ENCODE data around the gene CPT2.
A peak's percentile ranks its signal among the peaks of the same experiment; 100 is the strongest.

CPT2 gene

DNA sequence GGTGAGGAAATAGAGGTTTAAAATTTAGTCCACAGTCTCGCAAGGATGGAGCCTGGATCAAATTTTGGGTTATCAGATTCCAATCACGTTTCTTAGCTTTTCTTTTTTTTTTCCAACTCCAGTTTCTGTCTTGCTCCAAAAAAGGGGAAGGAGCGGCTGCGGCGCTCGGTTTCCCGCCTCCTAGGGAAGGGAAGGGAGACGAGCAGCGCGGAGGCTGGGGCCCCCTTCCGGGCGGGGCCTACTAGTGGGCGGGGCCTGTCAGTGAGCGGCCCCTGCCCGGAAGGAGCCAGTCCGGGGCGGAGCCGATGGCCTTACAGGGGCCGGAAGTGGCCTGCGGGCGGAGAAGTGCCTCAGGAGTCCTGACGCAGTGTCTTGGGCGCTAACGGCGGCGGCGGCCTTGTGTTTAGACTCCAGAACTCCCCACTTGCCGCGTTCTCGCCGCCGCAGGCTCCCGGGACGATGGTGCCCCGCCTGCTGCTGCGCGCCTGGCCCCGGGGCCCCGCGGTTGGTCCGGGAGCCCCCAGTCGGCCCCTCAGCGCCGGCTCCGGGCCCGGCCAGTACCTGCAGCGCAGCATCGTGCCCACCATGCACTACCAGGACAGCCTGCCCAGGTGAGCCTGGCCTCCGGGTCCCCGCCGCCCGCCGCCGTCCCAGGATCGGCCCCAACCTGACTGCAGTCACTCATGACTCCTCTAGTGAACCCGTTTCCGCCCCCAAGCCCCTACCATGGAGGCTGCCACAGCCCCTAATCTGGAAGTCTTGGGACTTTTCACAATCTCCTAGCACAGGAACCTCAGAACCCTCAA lies at the start of gene CPT2:
Gene CPT2, plus strand, starts transcription at position 340 of the 806 bp plus-strand sequence. Its CDS starts 120 bp downstream, at position 460.
- DNase-seq (ENCODE audit: low read depth): peak; percentile 92

- DNase-seq (ENCODE audit: low read depth): no peak
Measured at GRCh38 chr1:53147174-53147573, 49.5 kb upstream of the CPT2 start.

DNA sequence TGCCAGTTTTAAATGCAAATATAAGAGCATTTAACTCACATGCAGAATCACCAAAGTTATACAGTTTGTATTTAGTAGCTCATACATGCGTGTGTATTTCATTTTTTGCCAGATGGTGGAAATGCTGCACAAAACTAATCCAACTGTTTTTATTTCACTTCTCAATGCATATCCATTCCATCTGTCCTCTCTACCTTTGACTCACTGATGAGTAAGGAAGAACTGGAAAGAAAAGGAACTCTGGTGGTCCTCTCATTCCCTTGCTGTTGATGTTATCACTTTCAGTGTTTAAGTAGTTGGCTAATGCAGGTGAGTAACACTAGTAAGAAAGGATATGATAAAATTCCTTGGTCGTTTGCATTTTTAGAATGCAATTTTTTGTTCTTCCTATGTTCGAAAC lies 48.5 kb upstream of the CPT2 start:
- no peak for DNase-seq (ENCODE audit: low read depth)

DNA sequence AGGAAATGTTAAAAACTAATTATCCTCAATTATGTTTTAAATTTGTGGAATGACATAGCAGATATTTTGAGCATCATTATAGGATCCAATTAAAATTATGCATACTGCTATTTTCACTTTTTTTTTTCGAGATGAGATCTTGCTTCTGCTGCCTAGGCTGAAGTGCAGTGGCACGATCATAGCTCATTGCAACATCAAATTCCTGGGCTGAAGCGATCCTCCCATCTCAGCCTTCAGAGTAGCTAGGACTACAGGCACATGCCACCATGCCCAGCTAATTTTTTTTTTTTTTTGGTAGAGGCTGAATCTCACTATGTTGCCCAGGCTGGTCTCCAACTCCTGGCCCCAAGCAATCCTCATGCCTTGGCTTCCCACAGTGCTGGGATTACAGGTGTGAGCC lies 42.9 kb upstream of the CPT2 start:
- DNase-seq (ENCODE audit: low read depth): no peak

DNA sequence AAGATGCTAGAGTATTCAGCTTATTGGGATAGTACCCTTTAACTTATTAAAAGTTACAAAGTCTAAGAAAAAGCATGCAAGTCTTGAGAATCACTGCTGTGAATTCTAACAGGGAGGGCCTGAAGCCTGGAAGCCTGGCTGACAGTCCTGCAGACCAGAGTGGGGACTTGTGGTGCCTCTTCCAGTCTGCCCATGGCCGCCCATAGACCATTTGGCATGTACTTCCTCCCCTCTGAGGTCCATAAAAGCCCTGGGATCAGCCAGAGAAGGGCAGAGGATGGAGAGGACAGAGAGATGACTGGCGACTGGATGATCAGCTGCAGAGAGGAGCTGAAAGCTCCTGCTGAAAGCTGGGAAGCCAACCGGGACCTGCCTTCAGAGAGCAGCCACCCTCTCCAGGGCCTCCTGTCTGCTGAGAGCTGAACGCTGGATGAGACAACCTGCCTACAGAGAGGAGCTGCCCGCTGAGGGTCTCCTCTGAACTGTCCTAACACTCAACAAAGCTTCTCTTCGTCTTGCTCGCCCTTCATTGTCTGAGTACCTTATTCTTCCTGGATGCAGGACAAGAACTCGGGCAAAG lies 41.7 kb upstream of the CPT2 start:
- no peak for DNase-seq (ENCODE audit: low read depth)

DNA sequence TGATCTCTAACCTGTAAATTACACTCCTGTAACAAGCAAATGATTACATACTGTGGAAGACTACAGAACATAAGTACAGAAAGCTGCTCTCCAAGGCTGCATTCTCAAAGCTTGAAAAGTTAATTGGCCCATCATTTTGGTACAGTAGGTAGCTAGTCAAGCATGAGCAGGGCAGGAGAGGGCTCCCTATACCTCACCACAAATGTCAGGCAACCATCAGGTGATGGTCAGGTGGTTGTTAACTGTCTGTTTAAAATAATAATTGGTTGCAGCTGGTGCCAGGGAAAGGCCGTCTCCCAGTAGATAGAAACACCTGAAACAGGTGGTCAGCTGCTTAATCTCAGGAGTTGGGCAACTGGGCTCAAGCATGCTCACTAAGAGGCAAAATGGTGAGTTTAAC lies 41.1 kb upstream of the CPT2 start:
- DNase-seq (ENCODE audit: low read depth): no peak

DNA sequence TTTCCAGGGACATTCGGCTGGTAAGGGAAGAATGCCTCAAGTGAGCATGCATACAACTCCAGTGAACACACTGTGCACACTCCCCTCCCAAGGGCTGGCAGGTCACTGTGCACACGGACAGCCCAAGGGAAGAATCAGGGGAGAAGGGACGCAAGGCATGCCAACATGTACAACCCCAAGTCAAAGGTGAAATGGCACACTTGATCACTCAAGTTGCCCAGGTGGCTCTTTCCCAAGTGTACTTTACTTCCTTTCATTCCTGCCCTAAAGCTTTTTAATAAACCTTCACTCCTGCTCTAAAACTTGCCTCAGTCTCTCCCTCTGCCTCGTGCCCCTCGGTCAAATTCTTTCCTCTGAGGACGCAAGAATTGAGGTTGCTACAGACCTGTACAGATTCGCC lies 40.7 kb upstream of the CPT2 start:
- DNase-seq (ENCODE audit: low read depth): no peak

- no peak for DNase-seq (ENCODE audit: low read depth)
Measured at GRCh38 chr1:53156783-53157182, 39.8 kb upstream of the CPT2 start.

DNA sequence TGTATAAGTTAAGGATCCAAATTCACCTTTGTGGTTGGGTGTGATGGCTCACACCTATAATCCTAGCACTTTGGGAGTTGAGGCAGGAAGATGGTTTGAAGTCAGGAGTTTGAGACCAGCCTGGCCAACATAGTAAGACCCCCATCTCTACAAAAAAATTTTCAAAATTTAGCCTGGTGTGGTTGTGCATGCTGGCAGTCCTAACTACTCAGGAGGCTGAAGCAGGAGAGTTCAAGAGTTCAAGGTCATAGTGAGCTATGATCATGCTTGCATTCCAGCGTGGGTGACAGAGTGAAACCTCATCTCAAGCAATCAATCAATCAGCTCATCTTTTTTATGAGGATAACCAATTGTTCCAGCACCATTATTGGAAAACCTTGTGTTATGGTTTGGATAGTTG lies 37.7 kb upstream of the CPT2 start:
- DNase-seq (ENCODE audit: low read depth): no peak

DNA sequence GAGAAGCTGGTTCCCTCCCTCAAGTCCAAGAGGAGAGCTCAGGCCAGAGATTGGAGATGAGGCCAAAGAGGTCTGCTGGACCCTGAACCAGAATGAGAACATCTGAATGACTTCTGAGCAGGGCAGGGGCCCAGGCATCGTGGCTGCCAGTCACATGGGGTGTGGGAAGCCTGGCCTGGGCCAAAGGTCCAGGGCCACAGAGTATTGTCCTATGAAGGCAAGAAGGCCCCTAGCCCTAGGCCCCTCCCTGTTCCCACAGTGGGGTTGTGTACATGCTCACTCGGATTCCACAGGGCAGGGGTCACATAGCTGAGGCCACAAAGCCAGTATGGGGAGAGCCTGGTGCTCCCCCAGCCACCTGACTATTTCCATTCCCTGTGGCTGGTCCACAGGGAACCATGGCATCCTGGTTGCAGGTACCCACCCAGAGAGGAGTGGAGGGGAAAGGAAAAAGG lies 35.7 kb upstream of the CPT2 start:
- DNase-seq (ENCODE audit: low read depth): no peak

- DNase-seq (ENCODE audit: low read depth): no peak
Measured at GRCh38 chr1:53162621-53163020, 34.0 kb upstream of the CPT2 start.

- DNase-seq (ENCODE audit: low read depth): no peak
Measured at GRCh38 chr1:53163291-53163768, 33.3 kb upstream of the CPT2 start.

DNA sequence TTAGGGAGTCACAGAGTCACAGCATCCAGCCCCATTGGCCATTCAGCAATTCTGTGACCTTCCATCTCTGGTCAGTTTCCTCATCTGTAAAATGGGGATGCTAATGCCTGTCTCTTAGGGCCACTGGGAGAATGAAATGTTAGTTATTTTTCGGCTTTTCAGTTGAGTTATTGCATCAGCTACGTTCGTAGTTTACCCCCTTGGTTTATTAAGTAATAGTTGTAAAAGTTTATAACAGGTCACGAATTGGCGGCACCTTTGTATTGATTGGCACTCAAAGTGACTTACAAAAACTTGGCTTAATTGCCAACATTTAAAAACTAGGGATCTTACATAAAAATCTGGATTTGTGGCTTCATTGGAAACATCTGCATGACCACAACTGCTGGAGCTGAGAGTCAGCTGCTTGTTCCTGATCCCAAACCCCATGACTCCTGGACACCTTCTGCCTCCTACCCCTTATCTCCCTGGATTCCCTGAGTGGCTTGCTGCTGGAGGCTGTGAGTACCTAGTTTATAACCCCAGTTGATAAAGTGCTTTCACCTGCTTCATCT lies 31.1 kb upstream of the CPT2 start:
- no peak for DNase-seq (ENCODE audit: low read depth)

GRCh38 chr1:53166366-53166765 lies 30.3 kb upstream of the CPT2 start:
- DNase-seq (ENCODE audit: low read depth): no peak

DNA sequence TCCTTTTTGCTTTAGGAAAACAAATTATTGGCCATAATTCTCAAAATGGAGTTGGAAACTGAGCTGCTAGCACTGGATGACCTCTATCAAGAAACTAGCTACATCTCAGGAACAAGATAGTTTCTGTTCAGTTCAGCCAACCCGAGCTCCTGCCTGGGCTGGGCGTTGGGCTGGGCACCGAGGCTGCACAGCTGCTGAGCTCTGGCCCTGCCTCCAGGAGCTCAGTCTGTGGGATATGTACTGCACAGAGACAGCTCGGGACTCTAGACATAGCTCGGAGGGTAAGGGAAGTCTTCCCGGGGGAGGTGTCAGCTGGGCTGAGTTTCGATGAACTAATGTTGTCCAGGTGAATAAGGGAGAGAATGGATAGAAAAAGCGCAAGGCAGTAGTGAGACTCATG lies 29.7 kb upstream of the CPT2 start:
- no peak for DNase-seq (ENCODE audit: low read depth)

- DNase-seq (ENCODE audit: low read depth): no peak
Measured at GRCh38 chr1:53172426-53173128, 24.0 kb upstream of the CPT2 start.

DNA sequence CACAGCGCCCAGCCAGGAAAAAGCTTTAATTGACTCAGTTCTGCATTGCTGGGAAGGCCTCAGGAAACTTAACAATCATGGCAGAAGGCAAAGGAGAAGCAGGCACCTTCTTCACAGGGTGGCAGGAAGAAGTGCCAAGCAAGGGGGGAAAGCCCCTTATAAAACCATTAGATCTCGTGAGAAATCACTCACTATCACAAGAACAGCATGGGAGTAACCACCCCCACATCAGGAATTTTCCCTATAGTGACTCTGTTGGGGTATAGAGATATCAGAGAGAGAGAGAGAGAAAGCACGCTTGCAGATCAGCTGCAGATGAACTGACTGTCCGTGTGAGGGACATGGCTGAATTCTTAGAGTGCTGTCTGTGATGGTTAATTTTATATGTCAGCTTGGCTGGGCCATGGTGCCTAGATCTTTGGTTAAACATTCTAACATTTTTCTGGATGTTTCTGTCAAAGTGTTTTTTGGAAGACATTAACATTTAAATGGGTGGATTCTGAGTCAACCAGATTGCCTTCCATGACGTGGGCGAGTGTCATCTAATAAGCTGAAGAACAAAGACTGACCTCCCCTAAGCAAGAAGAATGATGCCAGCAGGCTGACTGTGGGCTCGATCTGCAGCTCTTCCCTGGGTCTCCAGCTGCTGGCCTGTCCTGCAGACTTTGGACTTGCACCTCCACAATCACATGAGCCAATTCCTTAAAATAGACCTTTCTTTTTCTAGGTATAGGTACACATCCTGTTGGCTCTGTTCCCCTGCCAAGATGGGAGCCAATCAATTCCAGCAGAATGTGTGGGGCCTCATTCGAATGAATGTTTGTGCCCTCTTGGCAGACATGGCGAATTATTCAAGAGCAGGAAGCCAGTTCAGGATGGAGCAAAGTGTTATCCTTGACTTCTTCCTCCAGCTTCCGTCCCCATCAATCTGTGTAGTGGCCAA lies 21.4 kb upstream of the CPT2 start:
- DNase-seq (ENCODE audit: low read depth): no peak

- no peak for DNase-seq (ENCODE audit: low read depth)
Measured at GRCh38 chr1:53176452-53177208, 20.0 kb upstream of the CPT2 start.

DNA sequence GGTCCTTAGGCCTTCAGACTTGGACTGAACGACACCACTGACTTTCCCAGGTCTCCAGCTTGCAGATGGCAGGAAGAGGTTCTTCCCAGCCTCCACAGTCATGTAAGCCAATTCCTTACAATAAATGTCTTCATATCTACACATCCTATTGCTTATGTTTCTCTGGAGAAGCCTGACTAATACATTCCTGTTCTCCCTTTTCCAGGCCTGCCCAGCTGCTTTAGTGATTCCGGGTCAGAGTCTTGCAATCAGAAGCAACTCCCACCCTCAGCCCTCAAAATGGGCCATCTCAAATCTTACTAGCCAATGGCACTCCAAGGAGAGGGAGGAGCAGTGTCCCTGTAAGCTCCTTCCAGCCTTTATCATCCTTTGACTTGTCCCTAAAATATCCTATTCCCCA lies 16.4 kb upstream of the CPT2 start:
- no peak for DNase-seq (ENCODE audit: low read depth)

- no peak for DNase-seq (ENCODE audit: low read depth)
Measured at GRCh38 chr1:53180951-53181350, 15.7 kb upstream of the CPT2 start.

DNA sequence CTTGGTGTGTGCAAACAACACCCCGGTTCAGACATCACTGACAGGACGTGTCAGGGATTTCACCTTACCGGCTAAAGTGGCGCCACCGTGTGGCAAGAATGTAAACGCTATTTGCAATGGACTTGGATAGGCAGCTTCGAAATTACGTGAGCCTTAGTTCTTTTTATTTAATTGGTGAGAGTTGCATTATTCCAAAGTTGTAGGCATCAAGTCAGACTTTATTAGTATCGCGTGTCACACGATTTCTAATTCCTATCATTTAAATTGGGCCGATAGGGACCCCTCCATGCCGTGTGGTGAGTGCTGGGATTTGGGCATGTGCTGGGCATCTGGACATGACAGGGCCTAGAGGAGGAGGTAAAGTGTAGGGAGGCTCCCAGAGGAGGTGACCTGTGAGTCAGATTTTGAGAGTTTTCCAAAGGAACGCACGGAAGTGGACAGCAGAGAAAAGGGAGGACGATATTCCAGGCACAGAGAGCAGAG lies 14.5 kb upstream of the CPT2 start:
- peak; percentile 75 for DNase-seq (ENCODE audit: low read depth)

Data from activated T-cell treated with anti-CD3 and anti-CD28 coated beads for 48 hours (primary cell).